Astrocyte (in vitro differentiated cells and primary cell): ENCODE data around the gene PPP6R3.

ENCODE experiments used
- EZH2 ChIP-seq: IDR thresholded peaks from 2 replicates; pipeline ENCODE4 v1.6.1; 2012; ENCODE audit warnings: mild to moderate bottlenecking, low read length, inconsistent platforms; ENCODE audit not compliant: insufficient read depth
- TF ChIP-seq, protein P1 (sequence below): IDR thresholded peaks from 2 replicates; pipeline ENCODE4 v1.5.1; 2011; ENCODE audit warnings: low read depth, mild to moderate bottlenecking, inconsistent platforms, low read length, moderate library complexity; ENCODE audit not compliant: insufficient read depth

DNA sequence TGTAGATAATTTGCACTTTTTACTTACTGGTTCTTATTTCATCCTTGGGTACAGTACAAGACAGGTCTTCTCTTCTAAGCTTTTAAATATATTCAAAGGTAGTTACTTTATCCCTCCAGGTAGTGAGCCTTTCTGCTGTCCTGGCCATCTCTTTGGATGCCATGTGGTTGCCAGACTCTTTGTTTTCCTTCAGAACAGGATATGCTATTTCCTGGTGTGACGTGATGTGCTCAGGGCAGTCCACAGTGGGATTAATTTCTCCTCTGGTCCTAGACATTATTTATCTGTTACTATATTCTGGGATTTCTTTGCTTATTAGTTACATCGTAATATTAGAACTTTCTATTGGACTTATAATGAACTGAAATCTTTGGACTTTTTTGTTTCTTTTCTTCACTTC lies 63.7 kb downstream of the PPP6R3 start:
- TF ChIP-seq, protein P1, sequence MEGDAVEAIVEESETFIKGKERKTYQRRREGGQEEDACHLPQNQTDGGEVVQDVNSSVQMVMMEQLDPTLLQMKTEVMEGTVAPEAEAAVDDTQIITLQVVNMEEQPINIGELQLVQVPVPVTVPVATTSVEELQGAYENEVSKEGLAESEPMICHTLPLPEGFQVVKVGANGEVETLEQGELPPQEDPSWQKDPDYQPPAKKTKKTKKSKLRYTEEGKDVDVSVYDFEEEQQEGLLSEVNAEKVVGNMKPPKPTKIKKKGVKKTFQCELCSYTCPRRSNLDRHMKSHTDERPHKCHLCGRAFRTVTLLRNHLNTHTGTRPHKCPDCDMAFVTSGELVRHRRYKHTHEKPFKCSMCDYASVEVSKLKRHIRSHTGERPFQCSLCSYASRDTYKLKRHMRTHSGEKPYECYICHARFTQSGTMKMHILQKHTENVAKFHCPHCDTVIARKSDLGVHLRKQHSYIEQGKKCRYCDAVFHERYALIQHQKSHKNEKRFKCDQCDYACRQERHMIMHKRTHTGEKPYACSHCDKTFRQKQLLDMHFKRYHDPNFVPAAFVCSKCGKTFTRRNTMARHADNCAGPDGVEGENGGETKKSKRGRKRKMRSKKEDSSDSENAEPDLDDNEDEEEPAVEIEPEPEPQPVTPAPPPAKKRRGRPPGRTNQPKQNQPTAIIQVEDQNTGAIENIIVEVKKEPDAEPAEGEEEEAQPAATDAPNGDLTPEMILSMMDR = no peak
- TF ChIP-seq EZH2 = no peak
